Smooth muscle cell (in vitro differentiated cells): ENCODE data around the gene MRPL50. TPM values are rescaled to one million over a fixed set of nuclear protein-coding genes. Genes with fewer than 3 reads are reported as not detected.

Source experiments
- DNase-seq: peaks from one replicate; lab custom pipeline; 2025; ENCODE audit not compliant: unreplicated experiment; lab: John Stamatoyannopoulos, UW
- H2AFZ ChIP-seq: fragments of 200-600 bp; sonication (generic); 2 replicates; pipeline ENCODE4 v1.6.0; 2016; ENCODE audit warnings: antibody characterized with exemption, low read depth, mild to moderate bottlenecking
- H3F3A ChIP-seq: fragments of 200-600 bp; sonication (generic); 2 replicates; pipeline ENCODE4 v1.6.0; 2017; ENCODE audit warnings: antibody characterized with exemption, low read depth
- H3K27ac ChIP-seq: fragments of 200-600 bp; sonication (generic); 2 replicates; pipeline ENCODE4 v1.5.1; 2016; ENCODE audit warnings: low read depth, mild to moderate bottlenecking
- H3K27me3 ChIP-seq: fragments of 200-600 bp; sonication (generic); 2 replicates; pipeline ENCODE4 v1.6.1; 2016; ENCODE audit warnings: low read depth, mild to moderate bottlenecking
- H3K36me3 ChIP-seq: fragments of 200-600 bp; sonication (generic); 2 replicates; pipeline ENCODE4 v1.5.1; 2016; ENCODE audit warnings: low read depth
- H3K4me1 ChIP-seq: fragments of 200-600 bp; sonication (generic); 2 replicates; pipeline ENCODE4 v1.5.1; 2016; ENCODE audit warnings: low read depth
- H3K4me2 ChIP-seq: fragments of 200-600 bp; sonication (generic); 2 replicates; pipeline ENCODE4 v1.6.0; 2016; ENCODE audit warnings: mild to moderate bottlenecking
- H3K4me3 ChIP-seq: fragments of 200-600 bp; sonication (generic); 2 replicates; pipeline ENCODE4 v1.5.1; 2016; ENCODE audit warnings: mild to moderate bottlenecking
- H3K79me2 ChIP-seq: fragments of 200-600 bp; sonication (generic); 2 replicates; pipeline ENCODE4 v1.6.0; 2016; ENCODE audit warnings: low read depth, mild to moderate bottlenecking
- H3K9ac ChIP-seq: fragments of 200-600 bp; sonication (generic); 2 replicates; pipeline ENCODE4 v1.6.0; 2016; ENCODE audit warnings: low read depth
- H3K9me3 ChIP-seq: fragments of 200-600 bp; sonication (generic); replicated peaks from 2 replicates; pipeline ENCODE4 v1.5.1; 2016; ENCODE audit warnings: low read depth
- H4K20me1 ChIP-seq: fragments of 200-600 bp; sonication (generic); 2 replicates; pipeline ENCODE4 v1.6.0; 2016; ENCODE audit warnings: low read depth
- CTCF ChIP-seq: fragments of 200-600 bp; sonication (generic); IDR thresholded peaks from 2 replicates; pipeline ENCODE4 v1.5.1; 2017; ENCODE audit warnings: borderline replicate concordance, mild to moderate bottlenecking, antibody characterized with exemption; ENCODE audit not compliant: insufficient read depth, poor library complexity, severe bottlenecking
- WGBS: methylation state at CpG from one replicate; pipeline ENCODE4 v1.1.7; 2016; ENCODE audit warnings: low lambda C conversion rate; 5-methylcytosine and 5-hydroxymethylcytosine counted together
- polyA plus RNA-seq: library from polyadenylated mRNA; unstranded; fragments of >200 nt; fragmentation: Nextera tagmentation; extraction: Ambion mirVana; gene quantifications from 2 replicates; pipeline ENCODE4 v1.2.1, GENCODE V29; 2016
- total RNA-seq: library from RNA; depleted of rRNA; stranded (reverse); fragments of >200 nt; gene quantifications from 2 replicates; pipeline ENCODE4 v1.2.3, GENCODE V29; 2014

The MRPL50 gene
- total and polyA plus RNA-seq, 2 experiments from 2014 or later: 13.3 to 13.7 TPM

- no peak overlapping the region for H3K27ac ChIP-seq
- no peak overlapping the region for H2AFZ ChIP-seq
- no peaks in the 10 kb centered on the region for H3K27me3 ChIP-seq
- H3F3A ChIP-seq: no peaks in the 10 kb centered on the region
- no peak for DNase-seq
- no peak overlapping the region for H3K9ac ChIP-seq
- TF ChIP-seq CTCF: no peak
- H3K9me3 ChIP-seq: no peaks in the 10 kb centered on the region
- no peak overlapping the region for H3K4me3 ChIP-seq
- H4K20me1 ChIP-seq: no peaks in the 10 kb centered on the region
- H3K79me2 ChIP-seq: no peaks in the 10 kb centered on the region
- H3K4me2 ChIP-seq: no peak overlapping the region
- no peaks in the 10 kb centered on the region for H3K4me1 ChIP-seq
- no peaks in the 10 kb centered on the region for H3K36me3 ChIP-seq
- 80% methylated on average over 3 of the region's 3 CpGs for WGBS
Observed at GRCh38 chr9:101438523-101438922, 40.1 kb upstream of the MRPL50 start.

- Histone ChIP-seq H2AFZ (no peak overlapping the region), H3K27ac (no peak overlapping the region), H3F3A (no peaks in the 10 kb centered on the region), H3K4me2 (no peak overlapping the region), H4K20me1 (no peaks in the 10 kb centered on the region), H3K36me3 (no peaks in the 10 kb centered on the region), H3K27me3 (no peaks in the 10 kb centered on the region), H3K9me3 (no peaks in the 10 kb centered on the region), H3K4me3 (no peak overlapping the region), H3K79me2 (no peaks in the 10 kb centered on the region), H3K9ac (no peak overlapping the region), H3K4me1 (no peaks in the 10 kb centered on the region)
- DNase-seq: no peak
- WGBS: 92% methylated on average over 2 of the region's 2 CpGs
- TF ChIP-seq CTCF: no peak
Observed at GRCh38 chr9:101437806-101438232, 39.4 kb upstream of the MRPL50 start.

- no peak within 1 kb of the TSS for H3K27ac ChIP-seq
- no peaks in the 10 kb centered on the region for H3K79me2 ChIP-seq
- no peak within 1 kb of the TSS for H3K4me3 ChIP-seq
- no peak within 1 kb of the TSS for H3K9ac ChIP-seq
- no peaks in the 10 kb centered on the region for H3K27me3 ChIP-seq
- H3K4me1 ChIP-seq: no peaks in the 10 kb centered on the region
- H3K9me3 ChIP-seq: no peaks in the 10 kb centered on the region
- TF ChIP-seq CTCF: no peak
- H3K36me3 ChIP-seq: no peaks in the 10 kb centered on the region
- DNase-seq: no peak
- WGBS: 75% methylated on average over 2 of the region's 2 CpGs
- no peaks in the 10 kb centered on the region for H3F3A ChIP-seq
- H2AFZ ChIP-seq: no peak within 1 kb of the TSS
- no peak within 1 kb of the TSS for H3K4me2 ChIP-seq
- no peaks in the 10 kb centered on the region for H4K20me1 ChIP-seq
Observed at GRCh38 chr9:101435601-101436079, 37.2 kb upstream of the MRPL50 start, which contains the start of gene ALDOB. Gene ALDOB, minus strand, starts transcription at chr9:101435774. Its CDS starts 4,887 bp downstream, at chr9:101430887.

- Histone ChIP-seq H3K27me3 (no peaks in the 10 kb centered on the region), H3K27ac (no peak overlapping the region), H3F3A (no peaks in the 10 kb centered on the region), H3K9ac (no peak overlapping the region), H4K20me1 (no peaks in the 10 kb centered on the region), H2AFZ (no peak overlapping the region), H3K4me1 (no peaks in the 10 kb centered on the region), H3K79me2 (no peaks in the 10 kb centered on the region), H3K4me3 (no peak overlapping the region), H3K36me3 (no peaks in the 10 kb centered on the region), H3K9me3 (no peaks in the 10 kb centered on the region), H3K4me2 (no peak overlapping the region)
- no peak for TF ChIP-seq CTCF
- DNase-seq: no peak
- WGBS: 84% methylated on average over 3 of the region's 3 CpGs
Observed at GRCh38 chr9:101434998-101435397, 36.6 kb upstream of the MRPL50 start.
